Colonic mucosa (tissue), 4 donors: ENCODE data around the gene KIAA1191. TPM values are rescaled to one million over a fixed set of nuclear protein-coding genes. Genes with fewer than 3 reads are reported as not detected.

Source experiments
- DNase-seq: peaks from one replicate; pipeline ENCODE4 v3.0.0-alpha.2; 2020
- H3K27ac ChIP-seq: fragments of 200-600 bp; one replicate; pipeline ENCODE4 v1.8.0; 2021
- H3K27me3 ChIP-seq: fragments of 200-600 bp; one replicate; pipeline ENCODE4 v1.8.0; 2021
- H3K36me3 ChIP-seq: fragments of 200-600 bp; one replicate; pipeline ENCODE4 v1.8.0; 2021
- H3K4me1 ChIP-seq: fragments of 200-600 bp; one replicate; pipeline ENCODE4 v1.8.0; 2021; ENCODE audit warnings: mild to moderate bottlenecking
- H3K4me3 ChIP-seq: fragments of 200-600 bp; one replicate; pipeline ENCODE4 v1.8.0; 2021
- H3K9ac ChIP-seq, 2 donors: one replicate each; pipeline ENCODE4 v1.7.0; 2013; ENCODE audit warnings: control low read depth in 2 of 2, low read depth in 2 of 2, low read length in 2 of 2
- H3K9me3 ChIP-seq: fragments of 200-600 bp; one replicate; pipeline ENCODE4 v1.8.0; 2021
- CTCF ChIP-seq: fragments of 200-600 bp; IDR thresholded peaks from one replicate; pipeline ENCODE4 v1.8.0; 2022; ENCODE audit warnings: antibody characterized with exemption, mild to moderate bottlenecking
- intact Hi-C: fragments of 100-400 bp; cut with DNase I; formaldehyde crosslinking; loops from one replicate; pipeline ENCODE4 v1.14.1; 2022
- total RNA-seq, 2 donors: library from RNA; stranded (reverse); fragmentation: NEBNext Ultra II Directional in 1 of 2; extraction: Animal tissue kit (Norgen Biotek cat#: 25700) in 1 of 2; gene quantifications; one replicate each; pipeline ENCODE4 v1.2.1, GENCODE V29; 2021
- donor health status: healthy.
- donor health status: DM: no; HTN: no; CAD: no.
- donor health status: DM: no; HTN: no; CAD: no.

KIAA1191 gene
- total RNA-seq, 2 donors from 2014 or later, result 57.4 to 89.1 TPM

- TF ChIP-seq CTCF, result no peak
- Histone ChIP-seq H3K27me3 (no peaks in the 10 kb centered on the region), H3K9me3 (no peaks in the 10 kb centered on the region), H3K4me3 (peak overlapping the region; percentile 82), H3K36me3 (no peaks in the 10 kb centered on the region), H3K27ac (no peak overlapping the region), H3K4me1 (no peaks in the 10 kb centered on the region), H3K9ac (peak overlapping the region; percentile 19 to 78)
- intact Hi-C loops, result no loop called here
- DNase-seq, result no peak
Measured at GRCh38 chr5:176366232-176366894, 4.8 kb upstream of the KIAA1191 start.

- Histone ChIP-seq H3K4me1 (no peaks in the 10 kb centered on the region), H3K9ac (peak within 1 kb of the TSS; percentile 54 to 78), H3K27ac (peak within 1 kb of the TSS; percentile 61), H3K36me3 (no peaks in the 10 kb centered on the region), H3K4me3 (peak within 1 kb of the TSS; percentile 82), H3K9me3 (no peaks in the 10 kb centered on the region), H3K27me3 (no peaks in the 10 kb centered on the region)
- no peak for TF ChIP-seq CTCF
- intact Hi-C loops, result no loop called here
- peak; percentile 39 for DNase-seq
Measured at GRCh38 chr5:176365351-176366231, 4.0 kb upstream of the KIAA1191 start, which contains the start of gene ARL10. Gene ARL10, plus strand, starts transcription at chr5:176365487. Its CDS starts 77 bp downstream, at chr5:176365564.

- H3K27ac ChIP-seq, result peak overlapping the region; percentile 61
- H3K9ac ChIP-seq, result peak overlapping the region; percentile 54 to 78
- no peaks in the 10 kb centered on the region for H3K4me1 ChIP-seq
- intact Hi-C loops, result no loop called here
- DNase-seq, result no peak
- H3K27me3 ChIP-seq, result no peaks in the 10 kb centered on the region
- H3K36me3 ChIP-seq, result no peaks in the 10 kb centered on the region
- H3K9me3 ChIP-seq, result no peaks in the 10 kb centered on the region
- no peak for TF ChIP-seq CTCF
- H3K4me3 ChIP-seq, result peak overlapping the region; percentile 82
Measured at GRCh38 chr5:176364765-176365350, 3.3 kb upstream of the KIAA1191 start.

- peak overlapping the region; percentile 93 to 99 for H3K9ac ChIP-seq
- no peak for DNase-seq
- TF ChIP-seq CTCF, result no peak
- peak overlapping the region; percentile 97 for H3K4me3 ChIP-seq
- H3K27me3 ChIP-seq, result no peaks in the 10 kb centered on the region
- H3K27ac ChIP-seq, result no peak overlapping the region
- no peaks in the 10 kb centered on the region for H3K36me3 ChIP-seq
- intact Hi-C loops, result no loop called here
- no peaks in the 10 kb centered on the region for H3K9me3 ChIP-seq
- H3K4me1 ChIP-seq, result no peaks in the 10 kb centered on the region
Measured at GRCh38 chr5:176362233-176362490, 598 bp upstream of the KIAA1191 start.

- intact Hi-C loops, result no loop called here
- Histone ChIP-seq H3K27ac (peak overlapping the region; percentile 73), H3K4me3 (peak overlapping the region; percentile 97), H3K9me3 (no peaks in the 10 kb centered on the region), H3K27me3 (no peaks in the 10 kb centered on the region), H3K4me1 (no peaks in the 10 kb centered on the region), H3K36me3 (no peaks in the 10 kb centered on the region), H3K9ac (peak overlapping the region; percentile 93 to 99)
- TF ChIP-seq CTCF, result no peak
- DNase-seq, result peak; percentile 48
Measured at GRCh38 chr5:176360894-176361436, 599 bp downstream of the KIAA1191 start.
